T-helper 2 cell (primary cell): ENCODE results near the gene C11orf58.

Experiments
- DNase-seq, 5 experiments: peaks; one replicate each; pipeline versions ENCODE4 v3.0.0 to v3.0.0-alpha.2; 2012 to 2022

The C11orf58 gene

GRCh38 chr11:16786131-16786530, 47.7 kb downstream of the C11orf58 start:
- DNase-seq, result no peak

- DNase-seq, result no peak
These were observed 48.7 kb downstream of the C11orf58 start for GRCh38 chr11:16787035-16787742.

GRCh38 chr11:16788141-16789062, 50.0 kb downstream of the C11orf58 start:
- peak in 4 of 5 experiments; percentile 22 to 45 (median 34) for DNase-seq

- DNase-seq, result no peak
These were observed 50.6 kb downstream of the C11orf58 start for GRCh38 chr11:16789063-16789420.

GRCh38 chr11:16789560-16790485, 51.4 kb downstream of the C11orf58 start:
- no peak for DNase-seq

GRCh38 chr11:16790486-16791190, 52.2 kb downstream of the C11orf58 start:
- DNase-seq, result no peak

GRCh38 chr11:16791191-16791961, 52.9 kb downstream of the C11orf58 start:
- no peak for DNase-seq

GRCh38 chr11:16792426-16792825, 54.0 kb downstream of the C11orf58 start:
- DNase-seq, result no peak

- no peak for DNase-seq
These were observed 54.6 kb downstream of the C11orf58 start for GRCh38 chr11:16793009-16793408.

GRCh38 chr11:16793511-16793910, 55.1 kb downstream of the C11orf58 start:
- DNase-seq, result no peak

- DNase-seq, result no peak
These were observed 55.8 kb downstream of the C11orf58 start for GRCh38 chr11:16794047-16794818.

GRCh38 chr11:16795146-16795545, 56.7 kb downstream of the C11orf58 start:
- no peak for DNase-seq

- DNase-seq, result no peak
These were observed 57.9 kb downstream of the C11orf58 start for GRCh38 chr11:16796311-16796710.

GRCh38 chr11:16797776-16798175, 59.3 kb downstream of the C11orf58 start:
- DNase-seq, result no peak

- DNase-seq, result no peak
These were observed 60.8 kb downstream of the C11orf58 start for GRCh38 chr11:16799221-16799620.

GRCh38 chr11:16799890-16800289, 61.4 kb downstream of the C11orf58 start:
- DNase-seq, result no peak

GRCh38 chr11:16800382-16800781, 61.9 kb downstream of the C11orf58 start:
- DNase-seq, result no peak

- no peak for DNase-seq
These were observed 63.0 kb downstream of the C11orf58 start for GRCh38 chr11:16801288-16801980.

- DNase-seq, result peak in 1 of 5 experiments; percentile 17
These were observed 65.9 kb downstream of the C11orf58 start for GRCh38 chr11:16804104-16804947.
